Tongue (tissue), 2 donors: ENCODE results near the gene MAP3K1. TPM values are rescaled to one million over a fixed set of nuclear protein-coding genes. Genes with fewer than 3 reads are reported as not detected.

Source experiments
- DNase-seq: peaks from one replicate; pipeline ENCODE4 v3.0.0-alpha.2; 2015
- total RNA-seq: library from RNA; depleted of rRNA; stranded (reverse); fragments of >200 nt; gene quantifications from one replicate; pipeline ENCODE4 v1.2.3, GENCODE V29; 2014

The MAP3K1 gene
- total RNA-seq, 1 donor from 2014 or later, result 36.5 TPM

DNA sequence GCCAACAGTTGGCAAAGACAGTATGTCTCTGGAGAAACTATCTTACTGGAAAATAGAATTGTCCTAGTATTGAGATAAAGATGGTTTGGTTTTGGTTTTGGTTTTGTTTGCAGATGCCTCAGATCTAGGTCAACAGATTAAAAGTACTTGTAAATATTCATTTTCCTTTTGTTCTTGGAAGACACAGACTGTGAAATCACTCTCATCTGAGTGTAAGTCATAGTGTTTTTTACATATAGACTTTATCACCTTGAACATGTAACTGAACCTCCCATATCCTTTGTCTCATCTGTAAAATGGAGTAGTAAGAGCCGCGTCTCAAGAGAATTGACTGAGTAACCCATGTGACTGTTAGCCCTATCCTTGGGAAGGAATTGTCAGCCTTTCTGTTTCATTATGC is 34.3 kb downstream of the MAP3K1 start:
- DNase-seq, result no peak

DNA sequence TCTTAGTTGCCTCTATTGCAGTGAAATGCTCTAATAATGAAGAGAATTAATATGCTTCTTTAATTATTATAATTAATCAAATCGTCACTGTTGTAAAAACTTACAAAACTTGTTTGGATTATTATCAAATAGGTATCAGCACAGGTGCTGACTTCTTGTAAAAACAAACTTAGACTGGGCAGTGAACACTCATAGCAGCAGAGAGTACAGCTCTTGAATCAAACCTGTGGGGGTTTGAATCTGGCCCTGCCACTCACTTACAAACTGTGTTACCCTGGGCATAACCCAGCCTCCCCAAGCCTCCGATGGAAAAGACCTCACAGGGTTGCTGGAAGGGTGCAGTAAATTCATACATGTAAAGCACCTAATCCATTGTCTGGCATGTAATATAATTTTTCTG is 35.1 kb downstream of the MAP3K1 start:
- DNase-seq, result no peak

DNA sequence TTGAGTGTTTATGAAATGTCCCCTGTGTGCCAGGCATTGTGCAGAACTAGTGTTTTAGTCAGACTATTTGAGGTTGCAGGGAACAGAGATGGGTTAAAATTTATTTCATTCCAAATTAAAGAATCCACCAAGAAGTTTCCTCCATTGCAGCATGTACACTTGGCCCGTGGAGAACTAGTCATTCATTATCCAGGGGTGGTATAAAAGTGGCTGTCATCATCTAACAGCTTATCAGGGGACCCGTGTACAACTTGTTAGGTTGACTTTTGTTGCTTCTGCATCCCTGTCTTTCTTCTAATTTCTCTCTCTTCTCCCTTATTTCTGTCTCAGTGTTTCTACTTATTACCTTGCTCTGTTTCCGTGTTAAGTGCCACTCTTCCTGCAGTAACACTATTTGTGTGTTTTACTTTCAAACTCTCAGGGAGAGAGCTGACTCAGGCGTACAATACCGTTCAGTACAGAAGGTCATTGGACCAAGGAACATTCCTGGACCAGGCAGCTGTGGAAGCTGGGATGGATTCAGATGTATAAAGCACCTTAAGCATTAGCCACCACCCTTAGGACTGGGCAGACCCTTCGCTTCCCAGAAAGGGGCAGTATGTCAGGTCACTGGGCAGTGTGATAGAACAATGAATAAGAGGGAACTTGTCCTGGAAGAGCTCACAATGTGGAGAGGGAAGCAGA is 36.1 kb downstream of the MAP3K1 start:
- DNase-seq, result no peak

DNA sequence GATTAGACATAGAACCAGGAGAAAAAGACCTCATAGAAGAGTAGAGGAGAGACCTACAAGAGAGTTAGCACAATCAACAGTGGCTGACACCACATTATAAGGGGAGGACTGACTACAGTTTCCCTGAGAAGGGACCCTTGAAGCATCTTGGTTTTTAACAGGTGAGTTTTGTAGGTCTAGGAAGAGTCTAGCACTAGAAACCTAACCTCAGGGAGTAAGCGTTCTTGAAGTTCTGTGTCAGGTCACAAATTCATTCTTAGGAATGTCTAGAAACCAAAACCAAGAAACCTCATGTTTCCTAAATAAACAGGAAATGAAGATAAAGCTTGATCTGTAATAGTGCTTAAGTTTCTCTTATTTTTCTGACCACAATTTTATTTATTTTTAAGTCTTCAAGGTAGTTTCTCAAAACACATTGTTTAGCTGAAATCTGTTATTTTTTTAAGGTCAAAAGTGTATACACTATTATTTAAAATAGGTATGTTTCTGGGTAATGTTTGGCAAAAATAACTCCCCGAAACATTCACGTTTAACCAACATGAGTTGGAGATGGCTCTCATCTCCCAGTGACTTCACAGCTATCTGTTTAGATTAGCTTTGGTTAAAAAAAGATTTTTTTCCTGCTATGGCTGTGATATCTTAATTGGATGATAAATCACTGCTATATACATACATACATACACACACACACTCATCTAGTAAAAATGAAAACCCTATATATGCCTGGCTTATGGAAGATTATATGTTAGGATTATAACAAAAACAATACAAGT is 37.1 kb downstream of the MAP3K1 start:
- no peak for DNase-seq

DNA sequence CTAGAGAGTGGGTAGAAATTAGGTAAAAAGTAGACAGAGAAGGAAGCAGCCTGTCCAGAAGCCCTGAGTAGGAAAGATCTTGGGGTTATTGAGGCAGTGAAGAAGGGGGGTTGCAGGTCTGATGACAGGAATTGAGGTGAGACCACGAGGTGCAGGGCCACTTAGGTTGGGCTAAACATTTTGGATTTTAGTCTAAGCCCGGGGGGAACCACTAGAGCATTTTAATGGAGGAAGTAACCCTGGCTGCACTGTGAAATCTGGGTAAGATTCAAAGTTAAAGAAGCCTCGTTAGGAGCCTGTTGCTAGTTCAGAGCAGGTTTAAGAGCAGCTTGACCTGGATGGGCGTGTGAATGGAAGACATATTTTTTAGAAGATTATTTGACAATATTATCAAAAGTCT is 38.3 kb downstream of the MAP3K1 start:
- DNase-seq, result no peak

DNA sequence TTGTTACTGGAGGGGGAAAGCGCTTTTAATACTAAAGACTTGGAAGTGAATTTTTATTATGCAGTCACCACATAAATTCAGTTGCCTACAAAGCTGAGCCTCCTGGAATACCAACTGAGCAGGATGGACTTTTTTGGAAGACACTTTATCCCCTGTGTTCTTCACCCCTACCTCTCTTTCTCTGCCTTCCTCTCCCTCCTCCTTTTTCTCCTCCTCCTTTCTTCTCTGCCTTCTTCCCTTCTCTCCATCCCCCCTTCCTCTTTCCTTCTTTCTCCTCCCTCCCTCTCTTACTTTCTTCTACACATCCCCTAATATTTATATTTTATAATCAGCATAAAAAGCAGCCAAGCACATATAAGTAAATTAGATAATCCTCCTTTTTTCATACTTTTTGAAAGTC is 39.6 kb downstream of the MAP3K1 start:
- DNase-seq, result no peak

DNA sequence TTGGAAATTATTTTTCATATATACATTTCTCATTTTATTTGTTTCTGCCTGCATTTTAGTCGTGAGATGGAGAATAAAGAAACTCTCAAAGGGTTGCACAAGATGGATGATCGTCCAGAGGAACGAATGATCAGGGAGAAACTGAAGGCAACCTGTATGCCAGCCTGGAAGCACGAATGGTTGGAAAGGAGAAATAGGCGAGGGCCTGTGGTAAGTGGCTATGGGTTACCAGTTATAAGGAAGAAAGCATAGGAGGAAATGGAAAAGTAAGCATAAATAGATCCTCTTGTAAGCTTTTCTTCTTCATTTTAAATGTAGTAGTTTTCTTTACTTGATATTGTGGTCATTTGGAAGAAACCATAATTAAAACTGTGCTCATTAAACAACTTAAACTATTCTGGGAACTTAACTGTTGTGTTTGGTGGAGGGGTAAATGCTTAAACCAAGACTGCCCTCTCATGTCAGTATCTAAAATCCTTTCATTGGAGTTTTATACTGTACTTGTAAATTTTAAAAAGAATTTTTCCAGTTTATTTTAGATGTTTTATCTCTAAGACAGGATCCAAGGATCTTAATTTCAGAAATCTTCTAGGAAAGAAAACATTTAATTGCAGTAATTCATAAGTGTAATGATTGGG is 41.3 kb downstream of the MAP3K1 start:
- DNase-seq, result no peak

DNA sequence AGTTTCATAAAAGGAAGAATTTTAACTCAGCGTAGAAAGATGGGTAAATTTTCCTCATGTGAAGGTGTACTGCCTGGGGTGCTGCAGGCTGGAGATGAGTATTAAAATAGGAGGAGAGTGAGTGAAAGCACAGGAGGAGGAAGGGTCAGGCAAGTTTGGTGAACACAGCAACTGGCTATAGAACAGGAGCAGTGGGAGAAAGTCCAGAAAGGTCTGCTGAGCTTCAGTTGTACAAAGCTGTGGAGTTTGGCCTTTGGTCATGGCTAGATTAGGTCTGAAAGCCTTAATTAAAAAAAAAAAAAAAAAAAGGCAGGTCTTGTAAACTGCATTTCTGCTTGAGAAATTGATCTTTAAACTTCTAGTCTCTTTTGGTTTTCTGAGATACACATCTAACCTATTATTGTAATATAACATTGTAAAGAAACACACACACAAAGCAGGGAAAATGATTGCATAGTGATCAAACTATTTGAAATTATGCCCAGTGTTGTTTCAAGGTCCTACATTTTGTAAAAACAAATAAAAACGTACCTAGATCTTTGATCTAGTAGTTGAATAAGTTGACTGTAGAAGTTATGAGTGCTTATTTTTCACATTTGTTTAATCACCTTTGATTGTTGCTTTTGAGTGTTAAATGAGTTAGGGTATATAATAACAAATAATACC is 43.6 kb downstream of the MAP3K1 start:
- no peak for DNase-seq

DNA sequence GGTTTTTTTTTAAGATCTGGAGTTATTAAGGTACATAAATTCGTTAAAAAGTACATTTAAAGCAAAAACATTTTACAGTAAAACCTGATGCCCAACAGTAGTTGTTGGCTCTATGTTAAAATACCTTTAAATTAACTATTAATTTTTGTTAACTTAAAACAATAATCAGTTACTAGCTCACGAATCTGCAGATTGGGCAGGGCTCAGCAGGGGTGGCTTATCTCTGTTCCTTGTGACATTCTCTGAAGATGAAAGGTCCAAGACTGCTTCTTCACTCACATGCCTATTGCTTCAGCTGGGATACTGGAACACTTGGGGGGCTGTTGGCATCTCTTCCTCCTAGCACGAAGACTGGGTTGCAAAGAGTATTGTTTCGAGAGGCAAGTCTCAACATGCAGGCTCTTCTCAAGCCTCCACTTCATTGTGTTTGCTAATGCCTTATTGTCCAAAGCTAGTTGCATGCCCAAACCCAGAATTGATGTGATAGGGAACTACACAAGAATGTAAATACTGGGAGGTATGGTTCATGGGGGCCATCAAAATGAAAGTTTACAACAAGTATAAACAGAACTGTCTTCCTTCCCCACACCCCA is 46.6 kb downstream of the MAP3K1 start:
- no peak for DNase-seq

DNA sequence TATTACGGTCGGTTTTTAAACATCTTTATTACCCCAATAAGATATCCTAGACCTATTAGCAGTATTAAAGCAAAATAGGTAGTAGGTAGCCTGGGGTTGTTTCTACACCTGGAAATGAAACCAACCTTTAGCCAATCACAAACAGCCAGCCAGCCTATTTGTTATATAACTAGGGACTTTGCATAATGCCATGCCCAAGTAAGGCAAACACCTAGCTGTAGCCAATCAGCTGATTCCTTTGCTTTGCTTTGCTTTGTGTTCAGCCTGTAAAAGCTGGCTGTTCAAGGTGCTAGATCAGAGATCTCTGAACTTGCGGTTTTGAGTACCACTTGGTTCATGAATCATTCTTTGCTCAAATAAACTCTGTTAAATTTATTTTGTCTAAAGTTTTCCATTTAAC is 47.6 kb downstream of the MAP3K1 start:
- DNase-seq, result no peak

DNA sequence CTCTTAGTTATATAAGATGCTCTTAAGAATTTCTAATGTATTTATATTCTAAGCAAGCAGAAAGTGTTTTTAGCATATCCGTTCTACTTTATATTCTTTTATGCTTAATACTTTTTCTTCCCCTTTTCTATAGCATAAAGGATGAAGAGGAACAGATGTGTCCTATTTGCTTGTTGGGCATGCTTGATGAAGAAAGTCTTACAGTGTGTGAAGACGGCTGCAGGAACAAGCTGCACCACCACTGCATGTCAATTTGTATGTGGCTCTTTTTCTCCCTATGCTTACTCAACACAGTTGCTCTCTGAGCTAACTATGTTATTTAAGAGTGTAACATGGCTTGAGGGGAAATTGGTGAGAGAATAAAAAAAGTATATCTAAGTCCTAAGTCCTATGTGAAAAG is 56.4 kb downstream of the MAP3K1 start:
- DNase-seq, result no peak

DNA sequence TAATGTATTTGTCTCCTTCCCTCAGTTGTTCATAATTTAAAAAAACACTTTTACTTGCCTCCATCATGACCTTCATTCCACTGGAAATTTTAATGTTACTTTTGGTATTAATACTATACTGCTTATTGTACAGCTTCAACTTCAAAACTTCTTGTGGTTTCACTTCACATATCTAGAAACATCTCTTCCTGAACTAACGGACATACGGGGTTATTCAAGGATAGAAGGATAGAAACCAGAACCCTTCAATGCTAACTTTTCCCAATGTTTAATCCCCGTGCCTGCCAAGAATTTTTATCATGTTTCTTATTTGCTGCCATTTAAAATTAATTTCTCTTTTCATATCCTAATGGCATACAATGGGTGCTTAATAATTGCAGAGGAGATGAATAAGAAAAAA is 57.7 kb downstream of the MAP3K1 start:
- no peak for DNase-seq

DNA sequence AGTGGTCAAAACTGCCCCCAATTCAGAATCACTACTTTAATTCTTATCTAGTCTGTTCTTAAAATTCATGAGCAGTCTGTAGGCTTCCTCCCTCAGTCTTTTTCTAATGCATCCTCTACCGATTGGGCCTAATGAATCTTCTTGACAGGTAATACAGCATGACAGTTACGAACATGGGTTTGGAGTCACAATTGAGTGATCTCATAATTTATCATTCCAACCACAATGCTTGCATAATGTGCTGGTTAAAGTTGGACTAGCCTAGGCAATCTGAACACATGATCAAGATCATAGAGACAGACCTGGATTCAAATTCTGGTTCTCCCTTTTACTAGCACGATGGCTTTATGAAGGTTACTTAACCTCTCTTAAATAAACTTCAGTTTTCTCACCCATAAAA is 61.0 kb downstream of the MAP3K1 start:
- no peak for DNase-seq

DNA sequence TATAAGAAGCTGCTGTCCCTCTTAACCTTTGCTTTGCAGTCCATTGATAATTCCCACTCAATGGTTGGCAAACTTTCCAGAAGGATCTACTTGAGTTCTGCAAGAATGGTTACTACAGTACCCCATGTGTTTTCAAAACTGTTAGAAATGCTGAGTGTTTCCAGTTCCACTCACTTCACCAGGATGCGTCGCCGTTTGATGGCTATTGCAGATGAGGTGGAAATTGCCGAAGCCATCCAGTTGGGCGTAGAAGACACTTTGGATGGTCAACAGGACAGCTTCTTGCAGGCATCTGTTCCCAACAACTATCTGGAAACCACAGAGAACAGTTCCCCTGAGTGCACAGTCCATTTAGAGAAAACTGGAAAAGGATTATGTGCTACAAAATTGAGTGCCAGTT is 66.2 kb downstream of the MAP3K1 start:
- no peak for DNase-seq

DNA sequence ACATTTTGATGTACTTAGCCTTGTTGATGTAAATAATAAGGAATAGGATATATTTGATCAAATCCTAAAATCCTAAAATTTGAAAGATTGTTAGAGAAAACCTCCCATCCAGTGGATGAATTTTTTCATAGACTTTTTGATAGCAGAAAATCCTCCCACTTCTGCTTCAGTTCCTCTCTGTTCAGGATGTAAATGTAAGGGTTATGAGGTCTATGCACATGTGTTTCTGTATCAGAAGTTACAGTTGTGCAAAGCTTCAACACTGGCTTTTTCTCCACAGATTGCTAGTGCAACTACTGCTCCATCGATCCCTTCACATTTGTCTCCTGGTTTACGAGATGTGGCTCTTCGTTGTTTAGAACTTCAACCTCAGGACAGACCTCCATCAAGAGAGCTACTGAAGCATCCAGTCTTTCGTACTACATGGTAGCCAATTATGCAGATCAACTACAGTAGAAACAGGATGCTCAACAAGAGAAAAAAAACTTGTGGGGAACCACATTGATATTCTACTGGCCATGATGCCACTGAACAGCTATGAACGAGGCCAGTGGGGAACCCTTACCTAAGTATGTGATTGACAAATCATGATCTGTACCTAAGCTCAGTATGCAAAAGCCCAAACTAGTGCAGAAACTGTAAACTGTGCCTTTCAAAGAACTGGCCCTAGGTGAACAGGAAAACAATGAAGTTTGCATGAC is 78.1 kb downstream of the MAP3K1 start:
- no peak for DNase-seq

DNA sequence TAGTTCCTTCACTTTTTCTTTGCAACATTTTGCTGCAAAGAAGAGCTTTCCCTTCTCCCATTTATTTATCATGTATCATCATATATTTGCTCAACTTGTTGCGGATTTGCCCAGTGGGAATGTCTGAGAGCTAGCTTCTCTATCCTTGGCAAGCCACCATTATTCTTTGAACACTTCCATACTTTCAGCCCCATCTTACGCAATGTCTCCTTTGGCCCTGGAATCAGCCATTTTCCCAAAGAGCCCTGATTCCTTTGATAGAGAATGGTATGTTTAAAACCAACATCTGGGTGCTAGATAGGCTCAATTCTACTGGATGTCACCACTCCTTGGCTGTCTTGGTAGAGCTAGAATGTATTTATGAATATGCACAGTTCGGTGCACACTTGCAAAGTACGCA is 81.4 kb downstream of the MAP3K1 start:
- no peak for DNase-seq

DNA sequence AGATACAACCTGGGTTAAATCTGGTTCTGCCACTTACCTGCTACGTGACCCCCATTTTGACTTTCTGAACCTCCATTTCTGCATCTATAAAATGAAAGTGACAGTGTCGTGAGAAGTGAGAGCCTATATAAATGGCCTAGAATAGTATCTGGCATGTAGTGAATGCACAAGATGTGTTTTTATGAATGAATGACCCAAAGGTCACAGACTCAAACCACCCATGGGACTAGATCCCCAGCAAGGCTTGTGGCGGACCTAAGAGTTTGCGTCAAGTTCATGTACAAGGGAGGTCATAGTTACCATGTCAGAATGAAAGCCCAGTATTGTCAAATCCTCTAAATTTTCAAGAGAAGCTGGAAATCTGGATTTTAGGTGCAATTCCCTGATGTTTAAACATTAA is 82.9 kb downstream of the MAP3K1 start:
- no peak for DNase-seq

DNA sequence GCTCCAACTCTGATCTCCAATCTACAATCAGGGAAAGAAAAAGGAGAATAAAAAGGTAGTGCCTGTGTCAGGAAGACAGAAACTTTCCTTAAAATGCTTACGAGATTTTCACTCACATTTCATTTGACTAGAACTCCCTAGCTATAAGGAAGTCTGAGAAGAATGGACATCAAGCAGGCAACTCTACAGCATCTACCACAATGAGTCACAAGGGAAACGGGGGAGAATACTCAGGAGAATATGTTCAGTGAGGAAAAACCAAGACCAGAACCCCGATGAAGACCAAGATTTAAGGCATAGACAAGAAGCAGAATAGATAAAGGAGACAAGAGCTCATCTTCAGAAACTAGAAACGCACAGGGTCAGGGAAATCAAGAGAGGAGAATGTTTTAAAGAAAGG is 85.0 kb downstream of the MAP3K1 start:
- no peak for DNase-seq

DNA sequence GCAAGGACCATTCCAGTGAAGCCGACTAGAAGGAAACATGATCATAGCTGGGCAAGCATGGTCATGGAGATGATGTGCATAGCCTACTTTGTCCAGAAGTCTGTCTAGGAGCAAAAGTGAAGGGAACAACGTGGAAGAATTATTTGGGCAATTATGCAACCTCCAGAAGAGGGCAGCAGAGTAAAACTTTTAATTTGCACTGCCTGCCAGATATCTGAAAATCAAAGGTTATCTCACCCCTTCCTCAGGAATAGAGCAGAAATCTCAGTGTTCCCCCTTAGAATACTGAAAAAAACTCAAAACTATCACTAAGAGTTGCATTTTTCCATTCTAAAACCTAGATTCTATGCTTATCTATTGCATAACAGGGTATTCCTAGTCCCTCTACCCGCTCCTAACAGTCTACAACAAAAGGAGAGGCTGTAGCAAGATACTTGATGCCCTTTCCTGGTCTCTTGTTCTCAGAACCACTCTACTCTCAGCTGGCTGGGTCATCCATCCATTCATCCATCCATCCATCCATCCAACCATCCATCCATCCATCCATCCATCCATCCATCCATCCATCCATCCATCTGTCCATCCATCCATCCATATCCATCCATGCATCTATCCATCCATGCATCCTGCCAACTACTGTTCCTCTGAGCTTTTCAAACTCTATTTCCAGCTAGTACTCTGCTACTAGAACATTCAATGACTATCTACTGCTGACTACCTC is 85.7 kb downstream of the MAP3K1 start:
- DNase-seq, result peak; percentile 63

DNA sequence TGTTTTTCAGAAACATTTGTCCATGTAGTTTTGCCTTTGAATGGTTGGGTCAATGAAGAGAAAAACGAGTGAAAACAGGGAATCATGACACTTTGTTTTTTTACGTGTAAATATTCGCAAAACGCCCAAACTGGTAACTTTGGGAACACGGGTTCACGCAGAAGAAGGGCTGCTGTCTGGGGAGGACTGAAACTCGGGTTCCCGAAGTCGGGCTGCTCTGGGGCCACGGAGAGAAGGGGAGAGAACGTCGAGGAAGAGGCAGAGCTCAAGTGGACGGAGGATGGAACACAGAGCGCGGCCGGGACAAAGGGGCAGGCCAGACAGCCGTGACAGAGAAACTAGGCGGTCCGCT is 93.6 kb downstream of the MAP3K1 start:
- DNase-seq, result no peak
